ENCODE data around the gene RAB38.

Gene RAB38

GRCh38 chr11:88169471-88169870, 5.8 kb downstream of the RAB38 start:
- no peak for DNase-seq

- DNase-seq: no peak
Measured at GRCh38 chr11:88167853-88168252, 7.4 kb downstream of the RAB38 start.

- DNase-seq: no peak
Measured at GRCh38 chr11:88164806-88165585, 10.2 kb downstream of the RAB38 start.

- no peak for DNase-seq
Measured at GRCh38 chr11:88164320-88164719, 10.9 kb downstream of the RAB38 start.

- DNase-seq: no peak
Measured at GRCh38 chr11:88158081-88158480, 17.2 kb downstream of the RAB38 start.

- no peak for DNase-seq
Measured at GRCh38 chr11:88157370-88157769, 17.9 kb downstream of the RAB38 start.

GRCh38 chr11:88152381-88152780, 22.9 kb downstream of the RAB38 start:
- no peak for DNase-seq

GRCh38 chr11:88151709-88152265, 23.5 kb downstream of the RAB38 start:
- DNase-seq: no peak

- DNase-seq: no peak
Measured at GRCh38 chr11:88146106-88146505, 29.1 kb downstream of the RAB38 start.

- no peak for DNase-seq
Measured at GRCh38 chr11:88139865-88140264, 35.4 kb downstream of the RAB38 start.

- DNase-seq: no peak
Measured at GRCh38 chr11:88131764-88132470, 43.3 kb downstream of the RAB38 start.

GRCh38 chr11:88122956-88123355, 52.3 kb downstream of the RAB38 start:
- no peak for DNase-seq

GRCh38 chr11:88119561-88119960, 55.7 kb downstream of the RAB38 start:
- DNase-seq: no peak

- DNase-seq: no peak
Measured at GRCh38 chr11:88117281-88117858, 57.9 kb downstream of the RAB38 start.

GRCh38 chr11:88115828-88116755, 59.2 kb downstream of the RAB38 start:
- DNase-seq: peak; percentile 27

- DNase-seq: no peak
Measured at GRCh38 chr11:88114486-88115045, 60.7 kb downstream of the RAB38 start.

GRCh38 chr11:88106666-88107065, 68.6 kb downstream of the RAB38 start:
- DNase-seq: no peak

GRCh38 chr11:88105951-88106350, 69.3 kb downstream of the RAB38 start:
- peak; percentile 46 for DNase-seq

- DNase-seq: no peak
Measured at GRCh38 chr11:88105526-88105925, 69.7 kb downstream of the RAB38 start.

GRCh38 chr11:88104408-88104807, 70.8 kb downstream of the RAB38 start:
- DNase-seq: no peak

- DNase-seq: no peak
Measured at GRCh38 chr11:88103337-88104206, 71.7 kb downstream of the RAB38 start.
